Skeletal muscle cell (primary cell): ENCODE results near the gene ATOH1.

ENCODE experiments used
- DNase-seq: peaks from one replicate; pipeline ENCODE4 v3.0.0-alpha.2; 2010; ENCODE audit warnings: low read depth
- H3K4me3 ChIP-seq: 2 replicates; pipeline ENCODE4 v1.5.1; 2011; ENCODE audit warnings: low read depth, mild to moderate bottlenecking, control low read depth, low read length, moderate library complexity

Gene ATOH1

DNA sequence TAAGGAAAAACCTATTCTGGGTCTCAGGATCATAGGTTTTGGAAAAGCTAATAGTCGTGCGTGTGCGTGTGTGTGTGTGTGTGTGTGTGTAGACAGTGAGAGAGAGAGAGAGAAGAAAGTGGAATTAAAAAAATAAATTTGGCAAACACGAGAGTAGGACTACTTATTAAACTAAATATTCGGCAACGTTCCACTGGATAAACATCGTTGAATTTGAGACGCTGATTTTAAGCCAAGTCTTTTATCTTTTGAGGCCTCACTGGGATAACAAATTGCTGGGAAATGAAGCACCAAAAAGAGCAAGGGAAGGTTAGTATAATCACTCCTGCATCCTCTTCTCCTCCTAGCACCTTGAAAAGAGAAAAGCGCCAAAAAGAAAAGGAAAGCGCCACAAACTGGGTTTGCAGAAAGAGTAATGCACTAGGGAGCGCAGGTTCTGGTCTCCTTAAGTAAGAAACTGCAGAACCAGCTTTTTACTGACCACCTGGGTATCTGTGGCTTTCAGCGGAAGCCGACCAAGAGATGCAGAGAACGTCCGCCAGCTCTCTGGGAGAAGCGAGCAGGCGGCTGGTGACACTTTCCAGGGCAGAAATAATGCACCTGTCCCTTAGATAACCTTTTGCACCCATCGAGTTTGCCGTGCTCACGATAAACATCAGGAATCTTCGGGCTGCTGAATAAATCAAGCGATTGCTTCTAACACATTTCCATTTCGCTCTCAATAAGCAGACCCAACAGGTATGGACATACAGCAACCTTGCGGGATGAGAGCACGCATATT lies 3.4 kb downstream of the ATOH1 start:
- H3K4me3 ChIP-seq = no peak overlapping the region
- no peak for DNase-seq

DNA sequence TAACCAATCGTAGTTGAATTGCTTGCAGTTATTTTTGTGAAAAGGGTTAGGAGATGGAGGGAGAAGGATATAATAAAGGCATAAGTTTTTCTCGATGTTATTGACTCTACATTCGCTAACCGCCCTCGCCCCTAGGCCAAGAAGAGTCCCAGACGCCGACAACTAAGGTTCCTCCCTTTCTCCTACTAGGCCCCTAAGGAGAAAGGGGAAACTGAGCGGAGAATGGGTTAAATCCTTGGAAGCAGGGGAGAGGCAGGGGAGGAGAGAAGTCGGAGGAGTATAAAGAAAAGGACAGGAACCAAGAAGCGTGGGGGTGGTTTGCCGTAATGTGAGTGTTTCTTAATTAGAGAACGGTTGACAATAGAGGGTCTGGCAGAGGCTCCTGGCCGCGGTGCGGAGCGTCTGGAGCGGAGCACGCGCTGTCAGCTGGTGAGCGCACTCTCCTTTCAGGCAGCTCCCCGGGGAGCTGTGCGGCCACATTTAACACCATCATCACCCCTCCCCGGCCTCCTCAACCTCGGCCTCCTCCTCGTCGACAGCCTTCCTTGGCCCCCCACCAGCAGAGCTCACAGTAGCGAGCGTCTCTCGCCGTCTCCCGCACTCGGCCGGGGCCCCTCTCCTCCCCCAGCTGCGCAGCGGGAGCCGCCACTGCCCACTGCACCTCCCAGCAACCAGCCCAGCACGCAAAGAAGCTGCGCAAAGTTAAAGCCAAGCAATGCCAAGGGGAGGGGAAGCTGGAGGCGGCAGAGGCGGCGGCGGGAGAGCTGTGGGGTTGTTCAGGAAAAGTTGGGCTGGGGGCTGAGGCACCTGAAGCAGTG lies 5.9 kb downstream of the ATOH1 start:
- no peak for DNase-seq
- H3K4me3 ChIP-seq = no peak overlapping the region

DNA sequence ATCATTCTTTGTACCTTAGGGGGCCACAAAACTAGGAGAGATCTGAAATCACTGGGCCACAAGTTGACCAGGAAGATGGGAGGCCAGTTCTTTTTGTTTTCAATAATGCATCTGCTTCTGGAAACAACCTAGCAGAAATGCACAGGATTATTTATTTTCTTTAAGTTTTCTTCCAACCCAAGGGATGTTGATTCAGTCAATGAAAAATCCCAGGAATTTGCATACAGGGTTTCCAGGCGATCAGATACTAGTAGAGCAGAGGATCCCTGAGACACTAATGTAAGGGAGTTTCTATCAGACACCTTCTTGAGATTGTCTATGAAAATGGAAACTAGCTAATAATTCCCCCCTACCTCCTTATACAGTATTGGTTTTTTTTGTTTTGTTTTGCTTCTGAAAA lies 7.4 kb downstream of the ATOH1 start:
- H3K4me3 ChIP-seq = no peak overlapping the region
- no peak for DNase-seq

DNA sequence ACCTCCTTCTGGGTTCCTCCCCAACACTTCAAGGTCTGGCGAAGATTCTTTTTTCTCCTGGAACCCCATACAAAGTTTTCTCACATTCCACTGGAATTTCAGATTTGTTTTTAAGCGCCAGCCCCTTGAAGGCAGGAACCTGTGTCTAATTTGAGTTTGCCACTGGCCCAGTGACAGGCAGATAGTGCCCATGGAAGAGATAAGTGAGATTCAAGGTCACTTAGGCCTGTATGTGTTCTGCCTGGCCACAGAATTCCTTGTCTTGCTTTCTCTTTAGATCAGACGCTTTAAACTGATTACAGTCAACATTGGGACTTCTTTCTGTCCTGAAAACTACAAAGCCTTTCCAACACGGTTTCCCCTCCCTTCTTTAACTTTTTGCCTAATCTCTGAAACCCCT lies 11.2 kb downstream of the ATOH1 start:
- no peak for DNase-seq
- no peak overlapping the region for H3K4me3 ChIP-seq

DNA sequence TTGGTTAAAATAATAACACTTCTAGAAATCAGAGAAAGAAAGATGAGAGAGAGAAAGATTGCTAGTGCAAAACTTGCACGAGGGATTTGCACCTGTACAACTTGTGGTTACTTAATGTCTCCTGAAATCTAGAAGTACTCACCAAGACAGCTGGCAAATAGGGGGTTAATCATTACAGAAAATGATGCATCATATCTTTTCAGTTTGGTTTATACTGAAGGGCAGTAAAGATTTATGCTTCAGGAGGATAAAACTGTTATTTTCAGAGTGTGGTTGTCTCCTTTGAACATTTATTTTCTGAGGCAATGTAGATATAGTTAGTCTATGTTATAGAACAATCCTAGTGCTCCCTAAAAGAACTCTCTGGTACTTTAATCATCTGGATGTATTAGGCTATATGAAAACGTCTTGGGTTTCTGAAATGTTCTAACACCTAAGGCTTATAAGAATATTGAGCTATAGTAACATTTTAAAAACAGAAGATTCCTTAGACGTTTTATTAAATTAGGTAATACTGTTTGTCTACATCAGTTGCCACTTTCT lies 13.3 kb downstream of the ATOH1 start:
- H3K4me3 ChIP-seq = no peak overlapping the region
- DNase-seq = no peak

DNA sequence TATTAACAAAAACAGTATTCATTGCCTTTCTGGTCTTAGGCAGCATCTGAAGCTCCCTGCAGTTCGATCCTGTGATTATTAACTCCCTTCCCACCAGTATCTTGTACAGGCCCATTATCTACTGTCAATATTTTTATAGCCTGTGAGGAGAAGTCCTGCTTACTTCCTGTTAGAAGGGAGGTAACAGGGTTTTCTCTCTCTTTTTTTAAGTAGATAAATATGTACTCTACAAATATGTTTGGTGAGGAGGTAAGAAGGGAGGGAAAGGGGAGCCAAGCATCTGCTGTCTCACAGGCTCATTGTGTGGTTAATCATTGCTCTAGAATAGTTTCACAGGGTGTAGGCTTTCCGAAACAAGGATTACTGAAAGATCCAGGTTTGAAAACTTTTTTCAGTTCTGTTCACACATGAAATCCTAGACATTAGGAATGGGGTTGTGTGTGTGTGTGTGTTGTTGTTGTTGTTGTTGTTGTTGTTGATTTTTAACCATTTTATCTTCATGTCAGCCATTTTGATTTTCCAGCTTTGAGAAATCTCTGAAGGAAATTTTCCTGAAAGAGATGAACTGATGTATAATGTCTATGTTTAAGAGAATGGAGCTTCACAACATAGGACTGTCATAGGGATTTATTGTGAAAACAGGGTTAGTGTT lies 14.2 kb downstream of the ATOH1 start:
- no peak for DNase-seq
- no peak overlapping the region for H3K4me3 ChIP-seq

DNA sequence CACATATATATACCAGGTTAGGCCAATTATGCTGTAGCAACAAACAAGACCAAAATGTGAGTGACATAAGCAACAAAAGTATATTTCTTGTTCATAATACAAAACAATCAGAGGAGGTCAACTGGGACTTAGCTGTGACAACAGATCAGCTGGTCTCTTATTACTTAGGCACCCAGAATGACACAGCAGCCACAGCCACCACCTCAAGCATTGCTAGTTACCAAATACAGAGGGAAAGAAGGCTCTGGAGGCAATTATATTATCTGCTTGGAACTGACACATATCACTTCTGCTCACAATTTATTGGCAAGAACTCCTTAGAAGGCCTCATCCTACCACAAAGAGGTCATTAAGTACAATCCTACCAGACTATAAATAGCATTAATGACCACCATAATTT lies 15.2 kb downstream of the ATOH1 start:
- DNase-seq = no peak

DNA sequence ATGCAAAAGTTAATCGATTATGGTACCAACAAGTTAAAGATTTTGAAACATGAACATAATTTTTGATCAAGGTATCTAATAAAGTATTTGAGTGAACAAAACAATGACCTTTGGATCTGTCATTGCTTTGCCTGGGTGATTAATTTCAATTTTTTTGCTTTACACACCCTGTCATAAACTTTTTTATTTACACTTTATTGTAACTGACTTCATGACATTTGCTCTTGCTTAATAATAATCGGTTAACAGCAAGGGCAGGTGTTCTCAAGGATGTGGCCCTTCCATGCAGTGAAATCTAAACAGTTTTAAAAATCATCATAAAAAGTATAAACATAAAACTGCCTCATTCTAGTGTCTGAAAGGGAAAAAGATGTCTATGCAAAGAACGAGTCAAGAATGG lies 24.1 kb downstream of the ATOH1 start:
- no peak overlapping the region for H3K4me3 ChIP-seq

More for the DNA sequence above, 15.2 kb downstream of the ATOH1 start:
- H3K4me3 ChIP-seq = no peak overlapping the region

DNA sequence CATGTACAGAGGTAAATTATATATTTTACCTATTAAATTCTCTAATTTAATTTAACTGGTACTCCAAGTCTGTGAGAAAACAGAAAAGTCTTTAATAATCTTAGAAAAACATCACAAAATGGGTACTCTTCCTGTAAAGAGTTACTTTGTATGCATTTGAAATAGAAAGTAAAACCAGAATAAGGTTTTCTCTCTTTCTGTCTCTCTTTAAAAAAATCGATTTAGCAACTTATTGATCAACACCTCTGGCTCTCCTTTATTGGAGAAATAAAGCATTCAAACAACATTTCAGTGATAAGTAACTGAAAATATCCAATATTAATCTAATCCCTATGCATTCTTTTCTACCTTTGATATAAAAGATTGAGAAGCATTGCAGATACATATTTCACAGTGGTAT lies 27.4 kb downstream of the ATOH1 start:
- no peak for DNase-seq
- no peak overlapping the region for H3K4me3 ChIP-seq

More for the DNA sequence above, 24.1 kb downstream of the ATOH1 start:
- DNase-seq = no peak

DNA sequence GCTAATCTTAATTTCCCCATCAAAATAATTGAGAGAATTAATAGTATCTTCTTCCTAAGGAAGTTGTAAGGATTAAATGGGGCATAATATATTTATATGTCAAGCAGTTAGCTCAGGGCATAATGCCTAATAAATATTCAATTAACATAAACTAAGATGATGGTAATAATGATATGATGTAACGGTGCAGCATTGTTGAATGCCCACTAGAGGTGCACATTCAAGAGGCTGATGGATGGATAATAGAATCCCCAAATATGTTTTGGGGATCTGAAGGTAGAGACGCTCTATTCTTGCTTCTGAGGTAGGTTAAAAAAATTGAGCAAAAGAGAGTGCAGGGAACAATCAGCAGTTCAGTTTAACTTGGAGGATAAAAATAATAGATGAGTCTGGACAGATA lies 37.1 kb downstream of the ATOH1 start:
- DNase-seq = no peak
- no peak overlapping the region for H3K4me3 ChIP-seq

DNA sequence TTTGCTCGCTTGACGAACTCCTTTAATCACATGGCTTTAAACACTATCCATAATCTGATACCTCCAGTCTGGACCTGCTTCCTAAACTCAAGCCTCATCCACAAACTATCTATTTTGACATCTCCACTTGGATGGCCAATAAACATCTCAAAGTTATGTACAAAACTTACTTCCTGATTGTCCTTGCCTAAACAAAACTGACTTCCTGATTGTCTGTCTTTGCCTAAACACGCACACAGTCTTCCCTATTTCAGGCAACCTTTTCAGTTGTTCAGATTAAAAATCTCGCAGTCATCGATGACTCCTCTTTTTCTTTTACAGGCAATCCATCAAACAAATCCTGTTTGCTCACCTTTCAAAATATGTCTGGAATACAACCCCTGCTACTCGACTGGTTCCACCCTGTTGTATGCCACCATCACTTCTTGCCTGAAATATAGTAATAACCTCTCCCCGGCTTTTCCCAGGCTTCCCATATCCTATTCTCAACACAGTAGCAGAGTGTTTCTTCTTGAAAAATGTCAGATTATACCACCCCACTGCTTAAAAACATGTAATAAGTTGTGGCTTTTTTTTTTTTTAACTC lies 39.0 kb downstream of the ATOH1 start:
- no peak overlapping the region for H3K4me3 ChIP-seq
- DNase-seq = no peak

DNA sequence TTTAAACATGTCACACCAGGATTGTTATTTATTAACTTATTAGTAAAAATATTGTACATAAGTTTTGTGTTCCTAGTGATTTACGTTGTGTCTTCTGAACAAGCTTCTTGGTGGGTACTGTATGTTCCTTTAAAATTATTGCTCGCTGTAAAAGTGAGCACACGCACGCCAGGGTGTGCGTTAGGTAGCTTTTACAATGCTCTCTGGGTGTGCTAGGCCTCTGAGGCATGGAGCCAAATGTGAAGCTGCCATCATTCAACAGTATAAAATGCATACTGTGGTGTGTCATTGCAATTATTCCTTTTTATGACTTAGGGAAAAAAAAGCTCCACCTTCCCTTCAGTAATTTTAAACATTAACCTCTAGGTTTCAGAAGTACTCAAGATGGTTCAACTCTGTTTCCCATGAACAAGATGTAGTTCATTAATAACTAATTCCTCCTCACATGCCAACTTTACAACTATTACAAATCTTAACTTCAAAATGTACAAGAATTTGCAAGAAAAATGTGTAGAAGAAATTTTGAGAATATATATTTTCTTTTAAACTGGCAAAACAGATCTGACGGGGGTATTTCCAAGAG lies 42.4 kb downstream of the ATOH1 start:
- DNase-seq = no peak
- no peak overlapping the region for H3K4me3 ChIP-seq

DNA sequence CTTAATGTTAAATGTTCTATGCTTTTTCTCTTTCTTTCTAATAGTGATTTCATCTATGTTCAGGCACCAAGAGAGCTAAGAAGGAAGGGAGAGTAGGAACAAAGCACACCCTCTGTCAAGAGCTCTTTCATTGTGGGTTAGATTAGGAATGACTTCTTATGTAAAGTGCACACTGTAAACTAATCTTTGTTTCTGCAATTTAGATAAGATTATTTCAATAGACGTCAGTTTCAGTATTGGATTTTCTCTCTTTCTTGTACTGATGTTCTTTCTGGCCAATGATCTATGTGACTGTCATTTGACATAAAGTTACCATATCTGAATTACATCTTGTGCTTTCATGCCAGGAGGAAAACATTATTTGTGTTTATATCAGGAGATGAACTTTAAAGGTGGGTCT lies 48.2 kb downstream of the ATOH1 start:
- DNase-seq = no peak

DNA sequence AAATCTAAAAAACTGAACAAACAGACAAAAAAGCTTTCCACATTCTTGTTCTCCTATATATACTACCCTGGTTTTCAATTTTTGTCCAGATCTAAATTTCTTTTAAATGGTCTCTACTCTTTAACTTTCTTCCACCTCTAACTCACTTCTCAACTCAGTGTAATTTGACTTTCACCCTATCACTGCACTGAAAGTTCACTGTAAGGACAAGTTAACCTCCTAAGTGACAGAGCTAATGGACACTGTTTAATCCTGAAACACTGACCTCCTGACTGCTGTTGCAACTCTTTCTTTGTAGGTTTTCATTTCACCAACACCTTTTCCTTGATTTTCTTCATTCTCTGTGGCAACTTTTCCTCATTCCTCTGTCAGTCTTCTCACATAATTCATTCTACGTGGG lies 50.0 kb downstream of the ATOH1 start:
- no peak overlapping the region for H3K4me3 ChIP-seq
- DNase-seq = no peak

More for the DNA sequence above, 48.2 kb downstream of the ATOH1 start:
- no peak overlapping the region for H3K4me3 ChIP-seq

DNA sequence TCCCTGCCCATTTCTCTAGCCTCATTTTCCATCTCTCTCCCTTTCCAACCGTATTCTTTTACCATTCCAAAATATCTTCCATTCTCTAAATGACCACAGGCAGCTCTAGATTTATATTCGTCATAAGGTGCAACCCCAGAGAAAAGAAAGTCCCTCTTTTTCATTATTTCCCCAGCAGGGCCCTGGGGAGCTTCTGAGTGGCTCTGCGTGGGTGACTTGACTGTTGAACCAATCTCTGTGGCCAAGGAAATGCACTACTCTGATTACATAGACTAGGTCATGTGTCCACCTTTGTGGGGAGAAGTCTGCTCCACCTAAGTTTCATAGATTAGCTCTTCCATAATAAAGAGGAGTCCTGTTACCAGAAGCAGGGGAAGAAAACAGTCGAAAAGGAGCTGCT lies 51.4 kb downstream of the ATOH1 start:
- no peak for DNase-seq
- no peak overlapping the region for H3K4me3 ChIP-seq
